GM12874 (cell line): ENCODE results near the gene GLS.

Experiments
- CTCF ChIP-seq: IDR thresholded peaks from 2 replicates; pipeline ENCODE4 v1.5.1; 2011; ENCODE audit warnings: low read depth, mild to moderate bottlenecking, control low read depth, low read length, moderate library complexity; ENCODE audit not compliant: insufficient read depth

The GLS gene

DNA sequence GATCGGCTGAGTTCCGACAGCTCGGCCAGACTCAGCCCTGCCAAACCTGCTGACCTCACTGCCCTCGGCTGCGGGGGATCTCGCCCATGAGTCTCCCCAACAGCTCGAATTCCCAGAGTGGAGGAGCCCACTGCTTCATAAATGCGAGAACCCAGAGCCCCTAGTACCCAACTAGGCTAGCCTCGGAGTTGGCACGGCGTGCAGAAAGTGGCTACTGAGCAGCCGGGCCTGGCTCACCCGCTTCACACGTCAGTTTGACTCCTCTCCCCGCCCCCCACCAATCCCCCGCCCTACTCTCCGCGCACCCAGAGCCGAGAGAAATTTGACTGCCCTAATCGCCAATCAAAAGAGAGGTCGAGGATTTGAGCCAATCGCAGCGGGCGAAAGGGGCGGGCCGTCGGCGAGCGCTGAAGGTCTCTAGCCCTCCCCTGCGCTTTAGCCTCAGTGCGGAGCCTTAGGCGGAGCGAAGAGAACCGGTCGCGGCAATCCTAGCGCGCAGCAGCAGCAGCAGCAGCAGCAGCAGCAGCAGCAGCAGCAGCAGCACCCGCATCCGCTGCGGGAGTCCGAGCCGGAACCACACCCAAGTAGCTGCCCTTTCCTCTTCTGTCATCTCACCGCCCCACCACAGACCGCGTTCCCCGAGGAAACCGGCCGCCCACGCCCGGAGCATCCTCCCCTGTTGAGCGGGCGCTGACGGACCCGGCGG is at the start of gene GLS:
GLS (plus strand) TSS at position 444 of the 706 bp plus-strand sequence. CDS start 264 bp downstream, outside the sequence.
- TF ChIP-seq CTCF = no peak

GRCh38 chr2:190831941-190832340 is 48.7 kb upstream of the GLS start:
- TF ChIP-seq CTCF = no peak

GRCh38 chr2:190834890-190835208 is 45.8 kb upstream of the GLS start:
- TF ChIP-seq CTCF = no peak

- TF ChIP-seq CTCF = no peak
These were observed 45.2 kb upstream of the GLS start for GRCh38 chr2:190835303-190835930.

DNA sequence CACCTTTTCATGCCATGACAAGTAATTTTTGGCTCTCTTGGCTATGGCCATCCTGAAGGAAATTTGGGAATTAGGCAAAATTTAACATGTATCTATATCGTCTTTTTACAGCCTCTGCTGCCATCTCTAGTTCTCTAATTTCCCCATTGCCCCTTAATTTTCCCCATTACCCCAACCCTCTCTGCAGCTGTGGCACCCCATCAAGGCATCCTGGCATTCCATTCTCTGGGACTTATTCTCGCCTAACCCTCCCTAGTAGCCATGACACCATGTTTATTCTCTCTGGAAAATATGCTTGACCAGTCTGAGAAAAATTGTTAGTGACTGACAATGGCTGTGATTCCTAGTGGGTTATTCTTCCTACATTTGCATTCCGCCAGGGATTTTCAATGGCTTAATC is 43.9 kb upstream of the GLS start:
- TF ChIP-seq CTCF = no peak

DNA sequence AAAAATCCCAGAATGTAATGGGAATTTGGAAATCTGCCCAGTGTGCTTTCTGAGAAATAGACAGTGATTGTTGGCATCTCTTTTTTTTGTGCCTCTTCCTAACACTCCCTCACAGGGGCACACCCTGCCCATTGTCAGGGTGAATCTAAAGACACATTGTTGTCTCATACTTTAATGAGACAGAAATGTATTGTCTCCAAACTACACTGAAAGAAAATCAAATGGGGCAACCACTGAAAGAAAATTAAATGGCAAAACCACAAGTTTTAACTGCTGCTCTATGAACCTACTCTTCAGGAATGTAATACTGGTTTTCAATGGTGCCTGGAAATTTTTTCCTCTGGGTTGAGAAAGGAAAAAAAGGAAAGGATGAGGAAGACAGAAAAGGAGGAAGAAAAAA is 43.2 kb upstream of the GLS start:
- no peak for TF ChIP-seq CTCF

- no peak for TF ChIP-seq CTCF
These were observed 42.7 kb upstream of the GLS start for GRCh38 chr2:190837952-190838361.
